ENCODE data around the gene AHSA1. TPM values are rescaled to one million over a fixed set of nuclear protein-coding genes. Genes with fewer than 3 reads are reported as not detected.

The AHSA1 gene
- total RNA-seq, 2 experiments from 2014 or later: 217 to 245 TPM

- H3K9me3 Mint-ChIP-seq: peaks cover 6% of the 10 kb centered on the region
Observed at GRCh38 chr14:77502109-77502782, 44.4 kb downstream of the AHSA1 start.

GRCh38 chr14:77503138-77503537, 45.2 kb downstream of the AHSA1 start:
- Mint-ChIP-seq H3K36me3 (ENCODE audit: low read depth) (peaks cover 25% of the 10 kb centered on the region), H3K9me3 (peaks cover 6% of the 10 kb centered on the region), H3K4me1 (peaks cover 3% of the 10 kb centered on the region), H3K27ac (no peak overlapping the region), H3K27me3 (peaks cover 21% of the 10 kb centered on the region), H3K4me3 (no peak overlapping the region)
- ChIA-PET CTCF (interaction anchor here (0.6 kb wide), 2 partner anchors 25 to 1199 kb away, joined by 3 to 4 read pairs; no protein-coding TSS in a partner anchor), POLR2A (no interaction called here)
- DNase-seq: no peak

More at GRCh38 chr14:77502109-77502782, 44.4 kb downstream of the AHSA1 start:
- Mint-ChIP-seq H3K27me3 (peaks cover 30% of the 10 kb centered on the region), H3K36me3 (ENCODE audit: low read depth) (peaks cover 18% of the 10 kb centered on the region), H3K4me3 (no peak overlapping the region), H3K27ac (no peak overlapping the region), H3K4me1 (peaks cover 6% of the 10 kb centered on the region)
- no peak for DNase-seq
- CTCF ChIA-PET: interaction anchor here (1.0 kb wide), 1 partner anchor 11 kb away, joined by 3 read pairs; no protein-coding TSS in a partner anchor
- POLR2A ChIA-PET: no interaction called here

- Mint-ChIP-seq H3K27me3 (peaks cover 11% of the 10 kb centered on the region), H3K36me3 (ENCODE audit: low read depth) (peaks cover 32% of the 10 kb centered on the region), H3K27ac (no peak overlapping the region), H3K4me3 (no peak overlapping the region), H3K4me1 (no peaks in the 10 kb centered on the region), H3K9me3 (peaks cover 6% of the 10 kb centered on the region)
- DNase-seq: no peak
- POLR2A ChIA-PET: no interaction called here
- CTCF ChIA-PET: interaction anchor here (1.2 kb wide), 1 partner anchor 19 kb away, joined by 3 read pairs; no protein-coding TSS in a partner anchor
Observed at GRCh38 chr14:77505031-77505430, 47.1 kb downstream of the AHSA1 start.

GRCh38 chr14:77507762-77508161, 49.9 kb downstream of the AHSA1 start:
- H3K27me3 Mint-ChIP-seq: no peaks in the 10 kb centered on the region
- H3K9me3 Mint-ChIP-seq: peaks cover 6% of the 10 kb centered on the region
- DNase-seq: no peak
- no peaks in the 10 kb centered on the region for H3K4me1 Mint-ChIP-seq
- H3K36me3 Mint-ChIP-seq (ENCODE audit: low read depth): peaks cover 55% of the 10 kb centered on the region
- H3K4me3 Mint-ChIP-seq: no peak overlapping the region
- CTCF ChIA-PET: interaction anchor here (1.1 kb wide), 1 partner anchor 44 kb away, joined by 4 read pairs; no protein-coding TSS in a partner anchor
- H3K27ac Mint-ChIP-seq: no peak overlapping the region
- POLR2A ChIA-PET: no interaction called here

- H3K9me3 Mint-ChIP-seq: peaks cover 4% of the 10 kb centered on the region
- POLR2A ChIA-PET: no interaction called here
- CTCF ChIA-PET: interaction anchor here (1.1 kb wide), 1 partner anchor 44 kb away, joined by 4 read pairs; no protein-coding TSS in a partner anchor
- H3K4me1 Mint-ChIP-seq: no peaks in the 10 kb centered on the region
- no peak overlapping the region for H3K4me3 Mint-ChIP-seq
- H3K36me3 Mint-ChIP-seq (ENCODE audit: low read depth): peaks cover 52% of the 10 kb centered on the region
- no peak for DNase-seq
- H3K27me3 Mint-ChIP-seq: no peaks in the 10 kb centered on the region
- H3K27ac Mint-ChIP-seq: no peak overlapping the region
Observed at GRCh38 chr14:77508249-77508648, 50.4 kb downstream of the AHSA1 start.

GRCh38 chr14:77508876-77509275, 51.0 kb downstream of the AHSA1 start:
- DNase-seq: no peak
- Mint-ChIP-seq H3K27me3 (no peaks in the 10 kb centered on the region), H3K9me3 (peaks cover 2% of the 10 kb centered on the region), H3K36me3 (ENCODE audit: low read depth) (peaks cover 51% of the 10 kb centered on the region), H3K4me3 (no peak overlapping the region), H3K27ac (no peak overlapping the region), H3K4me1 (no peaks in the 10 kb centered on the region)
- CTCF ChIA-PET: no interaction called here
- POLR2A ChIA-PET: no interaction called here

GRCh38 chr14:77509366-77509765, 51.5 kb downstream of the AHSA1 start:
- Mint-ChIP-seq H3K4me1 (no peaks in the 10 kb centered on the region), H3K36me3 (ENCODE audit: low read depth) (peaks cover 51% of the 10 kb centered on the region), H3K9me3 (peaks cover 2% of the 10 kb centered on the region), H3K27me3 (no peaks in the 10 kb centered on the region), H3K27ac (no peak overlapping the region), H3K4me3 (no peak overlapping the region)
- DNase-seq: no peak
- POLR2A ChIA-PET: no interaction called here
- CTCF ChIA-PET: no interaction called here

- CTCF ChIA-PET: interaction anchor here (1.4 kb wide), 1 partner anchor 61 kb away, joined by 4 read pairs; no protein-coding TSS in a partner anchor
- POLR2A ChIA-PET: no interaction called here
- H3K36me3 Mint-ChIP-seq (ENCODE audit: low read depth): peaks cover 53% of the 10 kb centered on the region
Observed at GRCh38 chr14:77511486-77512162, 53.7 kb downstream of the AHSA1 start.

GRCh38 chr14:77516126-77516525, 58.2 kb downstream of the AHSA1 start:
- no peak for DNase-seq
- Mint-ChIP-seq H3K4me1 (no peaks in the 10 kb centered on the region), H3K4me3 (no peak overlapping the region), H3K27me3 (no peaks in the 10 kb centered on the region), H3K27ac (no peak overlapping the region), H3K36me3 (ENCODE audit: low read depth) (peaks cover 57% of the 10 kb centered on the region), H3K9me3 (no peaks in the 10 kb centered on the region)
- ChIA-PET POLR2A (no interaction called here), CTCF (no interaction called here)

More at GRCh38 chr14:77511486-77512162, 53.7 kb downstream of the AHSA1 start:
- Mint-ChIP-seq H3K27ac (no peak overlapping the region), H3K27me3 (no peaks in the 10 kb centered on the region), H3K4me1 (no peaks in the 10 kb centered on the region), H3K4me3 (no peak overlapping the region), H3K9me3 (no peaks in the 10 kb centered on the region)
- no peak for DNase-seq

Other genes starting within 250 kb of the AHSA1 start
- not detected for gene NGB, start 186.9 kb upstream of the AHSA1 start, total RNA-seq
- gene POMT2, start 137.2 kb upstream of the AHSA1 start, total RNA-seq: 10 to 100 TPM; 11.9 to 13.8 TPM
- gene GSTZ1, start 137.1 kb upstream of the AHSA1 start, total RNA-seq: 10 to 100 TPM; 17.0 to 17.8 TPM
- 10 to 100 TPM; 15.0 to 15.4 TPM for gene TMED8, start 81.0 kb upstream of the AHSA1 start, total RNA-seq
- gene SAMD15, start 80.7 kb upstream of the AHSA1 start, total RNA-seq: under 1 TPM; 0.10 to 0.27 TPM
- under 1 TPM; 0.22 to 0.67 TPM for gene NOXRED1, start 34.6 kb upstream of the AHSA1 start, total RNA-seq
- 10 to 100 TPM; 19.0 to 20.7 TPM for gene VIPAS39, start 492 bp upstream of the AHSA1 start, total RNA-seq
- not detected for gene ISM2, start 40.7 kb downstream of the AHSA1 start, total RNA-seq
- 10 to 100 TPM; 54.2 to 64.4 TPM for gene SPTLC2, start 158.5 kb downstream of the AHSA1 start, total RNA-seq
- gene ALKBH1, start 249.9 kb downstream of the AHSA1 start, total RNA-seq: 10 to 100 TPM; 12.5 to 13.3 TPM

Measured in activated CD4-positive, alpha-beta T cell treated with anti-CD3 and anti-CD28 coated beads, Interleukin-2, amount 10 ng/mL, durations not matched to agents 7 days and 5 days (primary cell).